Epithelial cell of proximal tubule (primary cell): ENCODE results near the gene SLC8A2. TPM values are rescaled to one million over a fixed set of nuclear protein-coding genes. Genes with fewer than 3 reads are reported as not detected.

ENCODE experiments used
- DNase-seq: peaks from one replicate; pipeline ENCODE4 v3.0.0-alpha.2; 2011; ENCODE audit warnings: low read depth
- H3K4me3 ChIP-seq: 2 replicates; pipeline ENCODE4 v1.5.1; 2011; ENCODE audit warnings: low read depth, mild to moderate bottlenecking, low read length
- total RNA-seq: library from RNA; depleted of rRNA; stranded (reverse); fragments of >200 nt; gene quantifications from 2 replicates; pipeline ENCODE4 v1.2.3, GENCODE V29; 2015
- TF ChIP-seq, protein P1 (sequence below): conservative IDR thresholded peaks from 2 replicates; pipeline ENCODE4 v1.5.1; 2012; ENCODE audit warnings: low read depth, mild to moderate bottlenecking, low read length

The SLC8A2 gene
- total RNA-seq, 1 donor from 2014 or later = not detected

DNA sequence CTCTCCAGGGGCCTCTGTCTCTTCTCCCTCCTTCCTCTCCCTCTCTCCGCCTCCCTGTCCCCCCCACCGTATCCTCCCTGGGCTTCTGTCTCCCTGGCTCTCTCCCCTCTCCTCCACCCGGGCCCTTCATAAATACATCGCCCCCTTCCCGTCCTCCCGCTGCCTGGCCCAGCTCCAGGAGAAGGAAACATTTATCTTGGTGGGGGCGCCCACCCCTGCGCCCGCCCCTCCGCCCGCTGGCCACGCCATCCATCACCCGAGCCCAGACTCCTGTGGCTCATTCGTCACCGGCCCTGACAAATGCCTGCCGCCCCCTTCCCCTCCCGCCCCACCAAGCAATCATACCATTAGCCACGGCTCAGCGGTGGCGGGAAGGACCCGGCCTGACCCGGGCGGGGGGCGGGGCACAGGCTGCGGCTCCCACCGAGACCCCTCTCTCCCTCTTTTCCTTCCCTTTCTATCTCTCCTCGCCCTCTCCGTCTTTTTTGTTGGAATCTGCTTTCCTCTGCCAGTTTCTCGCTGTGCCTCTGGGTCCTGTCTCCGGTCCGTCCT, 49.8 kb downstream of the SLC8A2 start:
- TF ChIP-seq, protein P1, sequence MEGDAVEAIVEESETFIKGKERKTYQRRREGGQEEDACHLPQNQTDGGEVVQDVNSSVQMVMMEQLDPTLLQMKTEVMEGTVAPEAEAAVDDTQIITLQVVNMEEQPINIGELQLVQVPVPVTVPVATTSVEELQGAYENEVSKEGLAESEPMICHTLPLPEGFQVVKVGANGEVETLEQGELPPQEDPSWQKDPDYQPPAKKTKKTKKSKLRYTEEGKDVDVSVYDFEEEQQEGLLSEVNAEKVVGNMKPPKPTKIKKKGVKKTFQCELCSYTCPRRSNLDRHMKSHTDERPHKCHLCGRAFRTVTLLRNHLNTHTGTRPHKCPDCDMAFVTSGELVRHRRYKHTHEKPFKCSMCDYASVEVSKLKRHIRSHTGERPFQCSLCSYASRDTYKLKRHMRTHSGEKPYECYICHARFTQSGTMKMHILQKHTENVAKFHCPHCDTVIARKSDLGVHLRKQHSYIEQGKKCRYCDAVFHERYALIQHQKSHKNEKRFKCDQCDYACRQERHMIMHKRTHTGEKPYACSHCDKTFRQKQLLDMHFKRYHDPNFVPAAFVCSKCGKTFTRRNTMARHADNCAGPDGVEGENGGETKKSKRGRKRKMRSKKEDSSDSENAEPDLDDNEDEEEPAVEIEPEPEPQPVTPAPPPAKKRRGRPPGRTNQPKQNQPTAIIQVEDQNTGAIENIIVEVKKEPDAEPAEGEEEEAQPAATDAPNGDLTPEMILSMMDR = no peak
- no peak for DNase-seq
- H3K4me3 ChIP-seq = no peak overlapping the region

DNA sequence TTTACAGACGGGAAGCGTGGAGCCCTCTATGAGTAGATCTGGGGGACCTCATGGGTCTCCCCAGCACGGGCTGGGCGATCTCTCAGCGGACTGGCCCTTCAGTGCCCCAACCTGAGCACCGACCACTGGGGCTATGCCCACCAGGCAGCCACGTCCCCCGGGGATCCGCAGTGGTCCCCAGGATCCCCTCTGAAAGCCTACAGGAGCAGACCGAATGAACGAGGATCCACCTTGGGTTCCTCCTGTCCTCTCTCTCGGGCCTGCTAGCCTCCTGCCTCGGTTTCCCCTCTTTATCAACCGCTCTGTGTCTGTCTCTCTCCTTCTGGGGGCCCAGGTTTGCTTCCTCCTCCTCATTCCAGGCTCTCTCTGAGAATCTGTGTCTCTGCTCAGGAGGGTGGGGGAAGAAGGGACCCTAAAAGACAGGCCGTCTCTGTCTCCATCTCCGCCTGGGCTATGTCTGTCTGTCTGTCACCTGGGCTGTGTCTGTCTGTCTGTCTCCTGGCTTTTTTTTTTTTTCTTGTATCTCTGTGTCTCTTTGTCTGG, 50.4 kb downstream of the SLC8A2 start:
- no peak for DNase-seq
- TF ChIP-seq, protein P1 = no peak
- H3K4me3 ChIP-seq = no peak overlapping the region

DNA sequence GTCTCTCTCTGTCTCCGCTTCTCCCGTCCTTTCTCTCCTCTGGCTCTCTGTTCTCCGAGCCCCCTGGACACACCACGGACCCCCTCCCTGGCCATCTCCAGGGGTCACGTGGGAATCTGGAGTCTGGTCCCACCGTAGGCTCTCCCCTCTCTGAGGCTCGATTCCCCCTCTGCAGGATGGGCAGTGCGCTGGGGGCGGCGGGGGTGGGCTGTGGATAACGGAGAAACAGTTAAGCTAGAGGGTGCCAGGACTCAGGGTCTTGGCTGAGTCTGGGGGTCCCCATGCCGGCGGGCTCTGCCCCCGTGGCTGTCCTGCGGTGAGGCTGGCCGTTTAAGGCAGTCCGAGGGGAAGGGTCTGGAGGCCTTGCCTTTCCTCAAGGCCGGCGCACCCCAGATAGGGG, 51.9 kb downstream of the SLC8A2 start:
- DNase-seq = no peak
- TF ChIP-seq, protein P1 = no peak
- H3K4me3 ChIP-seq = no peak overlapping the region

DNA sequence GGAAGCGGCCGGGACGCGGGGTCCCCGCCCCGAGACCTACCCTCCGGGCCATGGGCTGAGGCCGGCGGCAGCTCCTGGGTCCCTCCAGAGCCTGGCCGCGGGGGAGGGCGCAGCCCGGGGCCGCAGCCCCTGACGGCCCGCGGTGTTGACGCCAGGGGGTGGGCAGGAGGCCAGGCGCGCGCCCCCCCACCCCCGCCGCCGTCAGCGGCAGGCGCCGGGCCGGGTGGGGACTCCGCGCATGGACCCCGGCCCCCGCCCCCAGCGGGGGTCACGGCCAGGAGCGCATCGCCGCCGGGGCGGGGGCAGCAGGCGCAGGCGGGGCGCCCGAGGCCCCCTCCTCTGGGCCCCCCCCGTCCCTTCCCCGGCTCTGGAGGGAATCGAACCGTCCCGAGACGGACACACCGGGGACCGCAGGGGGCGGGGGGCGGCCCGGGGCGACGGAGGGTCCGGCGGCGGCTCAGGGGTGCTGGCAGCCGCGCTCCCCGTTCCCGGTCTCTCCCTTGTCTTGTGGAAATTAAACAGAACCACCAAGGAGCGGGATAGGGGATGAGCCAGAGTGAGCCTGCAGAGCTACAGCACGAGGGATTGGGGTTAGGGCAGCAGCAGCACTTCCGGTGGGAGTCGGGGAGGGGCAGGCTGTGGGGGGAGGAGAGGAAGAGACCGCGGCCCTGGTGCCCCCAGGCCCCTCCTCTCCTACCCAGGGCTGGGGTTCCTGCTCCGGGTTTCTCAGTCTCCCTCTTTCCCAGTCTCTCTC, 52.5 kb downstream of the SLC8A2 start, which contains the start of gene MEIS3:
TSS of gene MEIS3 (minus strand) at position 498 of the 754 bp plus-strand sequence. CDS start at position 52, 446 bp downstream.
- H3K4me3 ChIP-seq = peak within 1 kb of the TSS; percentile 35
- no peak for DNase-seq
- TF ChIP-seq, protein P1 = no peak

DNA sequence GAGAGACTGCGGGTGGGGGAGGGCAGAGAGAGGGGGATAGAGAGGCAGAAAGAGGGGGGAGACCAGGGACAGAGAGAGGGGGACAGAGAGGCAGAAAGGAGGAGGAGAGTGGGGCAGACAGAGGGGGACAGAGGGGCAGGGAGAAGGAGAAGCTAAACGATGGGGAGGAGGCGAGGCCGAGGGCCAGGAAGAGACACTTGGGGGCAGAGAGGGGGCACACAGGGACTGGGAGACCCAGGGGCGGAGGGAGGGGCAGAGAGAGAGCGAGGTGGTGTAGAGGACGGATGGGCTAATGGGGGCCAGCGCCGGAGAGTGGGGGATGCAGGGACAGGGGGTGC, 53.0 kb downstream of the SLC8A2 start:
- TF ChIP-seq, protein P1 = no peak
- peak overlapping the region; percentile 31 for H3K4me3 ChIP-seq
- DNase-seq = no peak

DNA sequence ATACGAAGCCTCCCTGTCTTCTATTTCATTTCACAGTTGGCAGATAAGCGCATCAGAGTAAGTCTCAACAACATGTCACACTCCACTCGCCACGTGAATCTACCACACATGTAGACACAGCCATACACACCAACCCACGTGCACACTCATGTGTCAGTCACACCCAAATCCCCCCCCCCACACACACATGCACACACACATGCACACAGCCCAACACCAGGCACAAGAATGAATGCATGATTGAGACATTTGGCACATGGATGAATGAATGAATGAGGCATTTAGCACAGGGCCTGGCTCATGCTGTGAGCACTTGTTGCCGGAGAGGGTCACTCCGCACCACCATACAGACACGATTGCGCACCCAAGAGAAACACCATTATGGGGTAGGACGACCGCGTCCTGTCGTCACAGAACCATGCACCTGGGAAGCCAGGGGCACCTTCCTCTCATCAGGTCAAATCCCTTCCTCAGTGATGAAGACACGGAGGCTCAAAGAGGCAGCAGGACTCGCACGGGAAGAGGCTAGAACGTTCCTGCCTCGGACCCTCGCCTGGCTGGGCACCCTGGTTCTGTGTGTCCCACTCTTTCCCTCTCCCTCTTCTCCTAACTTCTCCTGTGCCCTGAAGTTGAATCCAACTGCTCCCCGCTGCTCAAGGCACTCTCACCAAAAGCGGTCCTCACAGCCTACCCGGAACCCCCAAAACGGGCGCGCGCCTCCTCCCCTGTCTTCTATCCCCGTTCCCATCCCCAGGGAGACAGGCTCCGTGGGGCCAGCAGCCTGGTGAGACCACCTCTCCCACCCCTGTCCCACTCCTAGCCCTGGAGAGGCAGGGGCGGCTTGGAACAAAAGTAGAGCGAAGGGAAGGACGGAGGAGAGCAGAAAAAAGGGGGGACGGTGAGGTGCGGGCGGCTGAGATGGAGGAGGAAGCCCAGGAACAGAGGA, 53.7 kb downstream of the SLC8A2 start:
- peak overlapping the region; percentile 31 for H3K4me3 ChIP-seq
- DNase-seq = no peak
- TF ChIP-seq, protein P1 = no peak
